NCI-H2196 treated with DMSO at 0.1 percent for 48 hours (cell line): Measurements from ENCODE around the gene ZSWIM9.

Source experiments
- DNase-seq: peaks from one replicate; lab custom pipeline; 2025; ENCODE audit not compliant: unreplicated experiment; lab: John Stamatoyannopoulos, UW

ZSWIM9 gene

DNA sequence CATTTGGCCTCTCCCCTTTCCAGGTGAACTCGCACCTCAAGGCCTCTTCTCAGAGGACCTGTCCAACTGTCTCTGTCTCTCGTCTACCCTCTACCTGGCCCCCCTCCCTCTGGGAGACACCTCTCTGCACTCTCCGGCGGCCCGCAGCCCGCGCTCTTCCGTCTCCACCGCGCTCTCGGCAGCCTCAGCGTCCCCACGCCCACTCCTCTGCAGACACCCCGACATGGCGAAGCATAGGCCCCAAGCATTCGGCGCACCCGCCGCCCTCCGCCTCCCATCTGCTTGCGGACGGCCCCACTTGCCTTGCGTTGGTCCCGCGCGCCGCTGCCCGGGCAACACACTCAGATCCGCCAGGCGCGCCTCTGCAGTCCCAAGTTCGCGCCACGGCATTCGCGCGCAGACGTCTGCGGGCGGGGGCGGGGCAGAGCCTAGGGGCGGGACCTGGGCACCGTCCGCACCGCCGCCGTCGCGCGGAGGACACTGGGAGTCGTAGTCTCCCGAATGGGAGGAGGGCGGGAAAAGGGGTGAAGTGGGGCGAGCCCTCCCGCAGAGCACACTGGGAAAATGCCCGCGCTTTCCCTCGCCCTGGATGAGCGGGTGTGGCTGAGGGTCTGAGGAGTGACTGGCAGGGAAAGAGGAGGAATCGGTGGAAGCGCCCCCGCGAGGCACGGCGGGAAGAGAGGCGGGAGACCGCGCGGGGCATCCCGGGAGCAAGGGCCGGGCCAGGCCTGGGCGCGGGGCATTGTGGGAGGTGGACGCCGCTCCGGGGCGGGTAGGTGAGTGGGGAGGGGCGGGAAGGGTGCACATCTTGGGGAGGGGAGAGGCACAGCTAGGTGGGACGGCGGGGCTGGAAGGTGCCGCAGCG is at the start of gene ZSWIM9, which contains the start of gene LIG1:
Gene ZSWIM9 (plus strand): TSS at position 742 of the 865 bp plus-strand sequence. CDS start 1,123 bp downstream, outside the sequence.
Gene LIG1 (minus strand): TSS at position 406 of the 865 bp plus-strand sequence. CDS start 4,778 bp downstream, outside the sequence.
- DNase-seq = peak; percentile 95

DNA sequence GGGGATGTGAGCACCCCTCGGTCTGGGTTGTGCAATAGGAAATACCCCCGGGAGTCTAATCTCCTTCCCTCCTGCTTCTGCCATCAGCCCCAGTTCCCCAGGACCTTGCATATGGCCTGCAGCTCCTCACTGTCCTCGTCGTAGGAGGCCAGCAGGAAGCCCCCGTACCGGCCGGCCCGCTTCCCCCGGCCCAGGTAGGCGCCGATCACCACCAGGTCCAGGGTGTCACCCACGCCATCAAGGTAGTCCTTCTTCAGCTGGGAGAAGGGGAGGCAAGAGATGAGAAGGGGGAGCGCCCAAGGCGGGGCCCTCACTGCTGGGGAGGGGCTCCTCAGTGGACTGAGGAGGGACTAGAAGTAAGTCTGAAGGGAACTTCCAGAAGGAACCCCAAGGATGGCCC is 49.4 kb upstream of the ZSWIM9 start:
- no peak for DNase-seq

DNA sequence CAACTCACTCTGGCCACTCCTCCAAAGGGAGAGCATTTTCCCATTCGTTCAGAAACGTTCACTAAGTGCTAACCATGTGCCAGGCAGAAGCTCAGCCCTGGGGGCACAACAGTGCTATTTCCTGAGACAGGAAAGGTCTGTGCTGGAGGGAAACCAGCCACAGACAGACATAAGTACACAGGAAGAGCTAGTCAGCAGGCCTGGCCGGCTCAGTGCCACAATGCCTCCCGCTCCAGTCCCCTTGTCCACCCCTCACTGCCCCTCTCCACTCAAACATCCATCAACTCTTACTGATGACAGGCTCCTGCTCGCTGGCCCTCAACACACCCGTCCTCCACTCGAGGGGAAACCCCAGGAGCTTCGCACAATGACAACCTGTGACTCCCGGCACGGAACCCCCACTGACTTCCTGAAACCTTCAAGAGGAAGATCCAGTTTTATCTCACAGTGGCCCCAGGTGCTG is 48.5 kb upstream of the ZSWIM9 start:
- no peak for DNase-seq

DNA sequence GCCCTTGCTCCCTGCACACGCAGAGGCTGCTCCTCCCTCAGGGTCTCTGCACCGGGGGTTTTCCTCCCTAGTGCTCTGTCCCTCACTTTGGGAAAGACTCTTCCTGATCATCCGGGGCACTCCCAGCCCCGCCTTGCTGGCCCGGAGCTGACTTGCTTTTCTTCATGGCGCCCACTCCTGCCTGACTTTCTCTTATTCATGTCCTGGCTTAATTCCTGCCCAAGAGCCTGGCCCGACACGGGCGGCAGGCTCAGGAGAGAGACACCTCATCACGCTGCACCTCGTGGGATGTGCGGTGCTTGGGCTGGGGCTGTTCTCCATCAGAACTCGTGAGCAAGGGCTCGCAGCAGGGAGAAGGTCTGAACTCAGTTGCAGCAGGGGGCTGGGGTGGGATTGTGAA is 48.1 kb upstream of the ZSWIM9 start:
- no peak for DNase-seq

DNA sequence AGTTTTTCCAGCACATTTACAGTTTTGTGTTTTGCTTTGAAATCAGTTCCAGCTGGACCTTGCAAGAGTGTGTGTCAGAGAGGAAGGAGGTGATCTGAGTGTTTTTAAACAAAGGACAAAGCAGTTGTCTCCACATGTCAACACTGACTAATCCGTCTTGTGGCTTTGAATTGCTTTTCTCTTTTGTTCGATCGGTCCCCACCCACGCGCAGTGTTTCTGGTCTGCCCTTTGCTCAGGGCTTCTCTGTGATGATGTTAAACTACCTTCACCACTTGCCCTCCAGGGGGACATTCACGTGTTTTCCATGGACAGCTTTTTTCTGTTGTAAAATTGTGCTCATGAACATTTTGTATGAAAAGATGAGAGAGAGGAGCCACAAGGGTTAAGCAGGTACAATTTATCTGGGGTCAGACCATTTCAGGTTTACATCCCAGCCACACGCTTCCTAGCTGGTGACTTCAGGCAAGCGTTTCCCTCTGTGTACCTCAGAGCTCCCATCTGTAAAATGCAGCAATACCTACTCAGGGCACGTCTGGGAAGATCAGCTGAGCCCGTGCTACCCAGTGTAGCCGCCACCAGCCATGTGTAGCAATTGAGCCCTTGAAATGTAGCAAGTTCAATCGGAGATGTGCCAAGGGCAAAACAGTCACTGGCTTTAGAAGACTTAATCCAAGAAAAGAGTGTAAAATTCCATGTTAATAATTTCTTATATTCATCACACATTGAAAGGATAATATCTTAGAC is 46.4 kb upstream of the ZSWIM9 start:
- no peak for DNase-seq

DNA sequence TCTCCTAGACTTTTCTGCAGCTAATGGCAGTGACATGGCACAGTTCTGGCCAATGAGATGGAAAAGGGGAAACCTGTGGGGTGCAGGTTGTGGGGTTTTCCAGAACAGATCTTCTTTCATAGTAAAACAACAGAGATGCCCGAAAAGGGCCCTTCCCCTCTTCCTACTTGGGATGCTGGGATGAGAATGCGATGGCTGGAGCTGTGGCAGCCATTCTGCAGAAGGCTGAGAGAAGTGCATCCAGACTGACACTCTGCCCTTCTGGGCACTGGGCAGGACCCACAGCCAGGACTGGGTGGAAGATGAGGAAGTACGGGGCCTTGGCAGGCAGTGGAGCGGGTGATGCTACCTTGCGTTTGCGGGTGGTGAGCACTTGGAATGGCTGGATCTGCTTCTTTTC is 42.9 kb upstream of the ZSWIM9 start:
- DNase-seq = no peak

DNA sequence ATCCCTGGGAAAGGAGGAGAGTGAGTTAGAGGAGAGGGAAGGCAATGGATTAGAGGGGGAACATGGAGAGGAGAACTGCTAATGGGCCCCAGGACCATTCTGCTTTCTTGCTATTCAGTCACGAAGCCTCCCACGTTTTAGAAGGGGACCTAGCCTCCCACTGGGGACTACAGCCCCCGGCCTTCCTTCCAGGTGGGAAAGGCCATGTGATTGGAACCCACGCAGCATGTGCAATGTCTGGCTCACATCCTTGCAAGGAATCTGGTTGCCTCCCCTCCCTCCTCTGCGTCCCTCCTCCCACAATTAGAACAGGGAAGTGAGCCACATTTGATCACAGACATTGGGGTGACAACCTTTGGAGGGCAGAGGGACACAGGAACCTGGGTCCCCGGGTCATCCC is 37.4 kb upstream of the ZSWIM9 start:
- DNase-seq = no peak

DNA sequence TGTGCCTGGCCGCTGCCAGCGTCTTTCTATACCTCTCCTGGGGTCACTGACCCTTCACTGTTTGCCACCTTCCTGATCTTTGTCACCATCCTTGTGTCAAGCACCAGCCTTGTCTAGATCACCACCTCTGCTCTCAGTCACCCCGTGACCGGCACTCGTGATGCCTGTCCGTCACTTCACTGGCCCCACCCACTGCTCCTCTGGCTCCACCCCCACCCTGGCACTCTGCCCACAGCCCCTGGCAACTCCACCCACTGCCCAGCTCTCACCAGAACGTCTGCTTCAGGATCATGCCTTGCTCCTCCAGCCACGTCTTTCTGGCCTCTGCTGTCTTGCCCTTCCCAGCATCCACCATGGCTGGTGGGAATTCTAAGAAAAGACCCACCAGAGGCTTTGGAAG is 35.1 kb upstream of the ZSWIM9 start:
- no peak for DNase-seq

DNA sequence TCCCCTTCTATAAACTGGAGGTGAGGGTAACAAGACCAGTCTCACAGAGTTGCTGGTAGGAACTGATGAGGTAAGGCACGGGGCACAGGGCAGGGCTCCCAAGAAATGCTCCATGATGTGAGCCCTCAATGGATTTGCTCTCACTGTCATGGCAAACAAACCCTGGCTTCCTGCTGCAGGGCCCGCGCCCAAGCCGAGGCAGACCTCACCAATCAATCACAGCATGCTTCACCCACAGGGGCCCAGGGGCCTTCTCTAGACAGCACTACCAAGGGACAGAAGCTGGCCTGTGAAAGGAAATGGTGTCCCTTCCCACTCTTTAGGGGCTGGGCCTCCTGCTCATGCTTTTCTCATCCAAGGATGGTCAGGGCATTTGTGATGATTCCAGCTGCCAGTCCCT is 33.9 kb upstream of the ZSWIM9 start:
- DNase-seq = no peak

DNA sequence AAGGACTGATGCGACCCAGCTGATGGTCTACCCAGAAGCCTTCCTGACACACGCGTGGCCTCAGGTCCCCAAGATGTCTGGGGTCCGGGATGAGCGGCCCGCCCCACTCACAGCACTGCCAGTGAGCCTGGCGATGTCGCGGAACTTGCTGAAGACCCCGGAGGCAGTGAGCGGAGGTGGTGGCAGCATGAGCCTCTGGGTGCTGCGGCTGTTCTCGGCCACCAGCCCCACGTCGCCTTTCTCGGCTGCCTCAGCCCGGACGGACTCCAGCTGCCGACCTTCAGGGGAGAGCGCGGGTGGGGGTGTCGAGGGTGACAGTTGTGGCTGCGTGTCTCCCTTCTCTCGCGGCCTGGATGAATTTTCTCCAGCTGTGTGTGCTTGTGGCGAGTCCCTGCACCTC is 33.1 kb upstream of the ZSWIM9 start:
- no peak for DNase-seq

DNA sequence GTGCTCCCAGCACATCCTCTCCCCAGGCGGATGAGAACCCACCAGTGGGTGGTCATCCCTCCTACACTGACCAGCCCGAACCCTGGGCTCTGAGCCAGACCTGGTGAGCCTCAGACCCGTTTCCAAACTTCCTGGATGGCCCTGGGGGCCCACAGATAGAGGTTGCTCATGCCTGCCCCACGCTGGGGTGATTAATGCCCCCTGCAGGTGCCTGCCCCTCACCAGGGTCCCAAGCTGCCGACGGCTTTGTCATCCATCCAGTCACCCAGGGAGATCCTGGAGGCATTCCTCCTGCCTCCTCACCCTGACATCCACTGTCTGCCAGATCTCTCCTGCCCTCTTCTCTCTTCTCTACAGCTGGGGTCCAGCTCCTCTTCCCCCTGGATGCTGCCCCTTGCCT is 31.4 kb upstream of the ZSWIM9 start:
- DNase-seq = no peak

DNA sequence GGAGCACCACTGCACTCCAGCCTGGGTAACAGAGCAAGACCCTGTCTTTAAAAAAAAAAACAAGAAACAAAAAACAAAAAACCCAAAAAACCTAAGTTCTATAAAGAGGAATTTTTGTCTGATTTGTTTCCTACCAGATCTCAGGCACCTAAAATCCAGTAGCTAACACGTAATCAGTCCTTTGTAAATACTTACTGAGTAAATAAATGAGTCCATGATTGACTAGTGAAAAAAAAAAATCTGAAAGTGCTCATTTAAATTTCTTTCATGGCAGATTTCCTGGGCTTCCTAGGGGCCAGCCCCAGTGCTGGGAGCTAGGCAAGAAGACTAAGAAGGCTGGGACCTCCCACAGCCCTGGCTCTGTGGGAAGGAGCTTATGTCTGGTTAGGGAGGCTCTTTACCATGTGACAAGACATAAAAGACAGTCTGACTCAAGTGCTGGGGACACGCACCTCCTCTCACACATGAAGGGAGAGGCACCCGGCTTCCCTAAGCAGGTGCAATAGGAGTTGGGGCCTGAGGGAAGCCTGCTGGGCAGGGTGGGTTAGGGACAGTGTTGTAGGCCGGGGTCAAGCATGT is 22.8 kb upstream of the ZSWIM9 start:
- DNase-seq = no peak

DNA sequence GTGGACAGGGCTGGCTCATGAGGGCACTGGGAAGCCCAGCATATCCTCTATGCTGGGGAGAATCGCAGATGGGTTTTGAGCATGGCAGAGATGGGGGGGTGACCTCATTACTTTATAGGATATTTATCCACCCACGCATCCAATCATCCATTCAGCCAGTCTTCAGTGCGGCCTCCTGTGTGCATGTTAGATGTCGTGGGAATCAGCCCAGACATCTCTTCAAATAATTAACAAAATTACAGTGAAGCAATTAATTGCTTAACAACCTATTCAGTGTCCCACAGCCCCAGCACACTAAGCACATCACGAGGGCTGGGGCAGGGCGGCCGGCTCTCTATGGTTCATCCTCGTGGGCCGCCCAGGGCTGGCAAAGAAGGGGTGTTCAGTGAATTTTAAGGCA is 21.9 kb upstream of the ZSWIM9 start:
- no peak for DNase-seq

DNA sequence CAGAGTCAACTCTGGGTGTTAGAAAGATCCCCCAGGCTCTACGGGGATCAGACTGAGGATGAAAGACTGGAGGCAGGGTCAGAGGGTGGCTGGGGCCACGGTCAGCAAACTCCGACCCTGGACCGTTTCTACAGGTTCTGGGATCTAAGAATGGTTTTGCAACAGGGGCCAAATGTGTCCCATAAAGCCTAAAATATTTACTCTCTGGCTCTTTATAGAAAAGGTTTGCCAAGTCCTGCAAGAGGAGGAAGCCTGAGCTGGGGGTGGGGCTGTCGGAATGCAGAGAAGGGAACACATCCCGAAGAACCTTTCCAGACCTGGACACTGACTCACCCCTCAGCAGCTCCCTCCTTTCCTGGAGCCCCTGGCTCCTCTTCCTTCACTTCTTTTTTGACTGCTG is 21.1 kb upstream of the ZSWIM9 start:
- no peak for DNase-seq

DNA sequence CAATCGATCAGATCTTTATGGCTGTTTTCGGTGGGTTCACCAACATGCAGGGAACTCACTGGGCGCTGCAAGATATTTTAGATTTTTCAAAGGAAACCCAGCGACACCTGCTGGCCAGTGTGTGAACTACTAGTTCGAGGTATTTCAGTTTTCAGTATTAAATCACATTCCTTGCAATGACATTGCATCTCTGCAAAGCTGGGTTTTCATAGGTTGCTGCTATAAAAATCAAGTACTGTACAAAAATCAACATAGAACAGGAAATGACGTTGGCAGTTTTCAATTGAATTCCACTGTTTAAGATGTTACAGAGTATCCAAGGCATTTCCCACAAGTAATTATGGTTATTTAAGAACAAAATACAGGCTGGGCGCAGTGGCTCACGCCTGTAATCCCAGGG is 17.9 kb upstream of the ZSWIM9 start:
- DNase-seq = peak; percentile 24

DNA sequence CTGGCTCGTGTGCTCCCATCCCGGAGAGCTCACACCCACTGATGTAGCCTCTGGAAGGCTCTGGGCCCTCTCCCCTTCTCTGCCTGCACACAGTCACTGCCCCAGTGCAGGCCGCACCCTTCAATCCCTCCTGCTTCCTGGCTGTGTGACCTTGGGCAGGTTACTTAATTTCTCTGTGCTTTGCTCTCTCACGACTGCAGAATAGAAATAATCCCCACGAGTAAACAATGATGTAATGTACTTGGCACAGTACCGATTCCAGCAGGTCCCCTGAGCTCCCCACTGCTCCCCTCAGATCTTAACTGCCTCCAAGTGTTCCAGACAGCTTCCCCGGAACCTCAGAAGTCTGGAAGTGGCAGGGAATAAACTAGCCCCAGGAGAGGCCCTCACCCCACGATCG is 16.5 kb upstream of the ZSWIM9 start:
- DNase-seq = no peak

DNA sequence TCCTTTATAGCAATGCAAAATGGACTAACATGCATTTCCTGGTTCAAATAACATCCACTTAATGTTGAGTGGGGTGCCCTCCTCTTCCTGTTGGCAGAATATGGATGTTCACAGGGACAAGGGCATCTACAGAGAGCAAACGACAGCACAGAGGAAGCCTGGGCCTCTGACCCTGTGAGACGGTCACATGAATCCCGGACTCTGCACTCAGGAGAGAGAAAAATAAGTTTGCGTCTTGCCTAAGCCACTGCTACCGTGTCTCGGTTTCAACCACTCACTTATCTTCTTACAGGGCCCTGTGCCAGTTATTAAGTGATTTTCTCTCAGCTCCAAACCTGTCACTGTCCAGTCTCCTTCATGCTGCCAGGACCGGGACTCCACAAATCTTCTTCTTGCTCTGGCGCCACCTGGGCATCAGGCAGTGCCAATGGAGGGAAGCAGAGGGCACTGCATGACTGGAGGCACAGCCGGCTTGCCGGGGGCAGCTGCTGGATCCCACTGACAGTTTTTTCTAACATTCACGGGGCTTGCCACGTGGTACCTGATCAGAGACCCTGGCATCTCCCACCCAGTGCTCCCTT is 12.2 kb upstream of the ZSWIM9 start:
- DNase-seq = no peak

DNA sequence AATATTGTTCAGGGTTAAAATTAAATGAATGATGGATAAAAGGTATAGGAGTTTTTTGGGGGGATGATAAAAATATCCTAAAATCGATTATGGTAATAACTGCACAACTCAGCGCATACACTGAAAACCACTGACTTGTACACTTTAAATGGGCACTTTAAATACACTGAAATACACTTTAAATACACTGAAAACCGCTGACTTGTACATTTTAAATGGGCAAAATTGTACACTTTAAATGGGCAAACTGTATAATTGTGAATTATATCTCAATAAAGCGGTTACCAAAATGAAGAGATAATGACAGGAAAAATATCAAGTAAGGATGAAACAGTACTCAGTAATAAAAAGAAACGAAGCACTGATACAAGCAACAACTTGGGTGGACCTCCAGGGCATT is 1.8 kb upstream of the ZSWIM9 start:
- no peak for DNase-seq

DNA sequence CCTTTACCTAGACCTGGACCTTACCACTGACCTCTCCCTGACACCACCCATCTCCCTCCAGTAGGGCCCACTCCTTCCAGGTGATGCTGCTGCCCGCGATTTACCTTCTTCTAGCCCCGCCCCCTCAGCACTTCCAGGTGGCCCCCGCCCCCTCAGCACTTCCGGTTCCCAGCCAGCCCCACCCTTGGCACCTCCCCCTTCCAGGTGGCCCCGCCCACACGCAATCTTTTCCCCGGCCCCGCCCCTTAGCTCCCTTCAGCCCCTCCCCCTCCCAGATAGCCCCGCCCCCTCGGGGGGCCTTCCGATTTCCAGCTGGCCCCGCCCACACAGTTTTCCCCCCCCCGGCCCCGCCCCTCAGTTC is 922 bp upstream of the ZSWIM9 start:
- DNase-seq = peak; percentile 79

DNA sequence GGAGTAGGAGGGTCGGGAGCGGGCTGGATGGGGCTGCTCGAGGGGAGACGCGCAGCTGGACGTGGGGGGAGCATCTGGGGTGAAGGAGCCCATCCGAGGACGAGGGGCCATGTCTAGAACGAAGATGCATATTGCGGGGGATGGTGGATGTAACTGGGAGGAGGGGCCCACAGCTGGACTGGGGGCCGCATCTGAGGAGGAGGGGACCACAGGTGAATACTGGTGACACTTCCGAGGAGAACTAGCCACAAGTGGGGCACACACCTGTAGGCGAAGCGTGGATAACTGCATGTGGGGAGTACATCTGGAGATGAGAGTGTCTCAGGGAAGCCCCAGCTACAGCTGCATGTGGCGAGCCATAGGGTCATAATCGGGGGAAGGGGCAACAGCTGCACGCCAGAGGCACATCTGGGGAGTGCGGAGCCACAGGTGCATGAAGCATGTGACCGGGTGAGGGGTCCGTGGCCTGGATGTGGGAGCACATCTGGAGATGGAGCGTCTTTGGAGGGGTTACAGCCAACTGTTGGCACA is 402 bp downstream of the ZSWIM9 start:
- no peak for DNase-seq

DNA sequence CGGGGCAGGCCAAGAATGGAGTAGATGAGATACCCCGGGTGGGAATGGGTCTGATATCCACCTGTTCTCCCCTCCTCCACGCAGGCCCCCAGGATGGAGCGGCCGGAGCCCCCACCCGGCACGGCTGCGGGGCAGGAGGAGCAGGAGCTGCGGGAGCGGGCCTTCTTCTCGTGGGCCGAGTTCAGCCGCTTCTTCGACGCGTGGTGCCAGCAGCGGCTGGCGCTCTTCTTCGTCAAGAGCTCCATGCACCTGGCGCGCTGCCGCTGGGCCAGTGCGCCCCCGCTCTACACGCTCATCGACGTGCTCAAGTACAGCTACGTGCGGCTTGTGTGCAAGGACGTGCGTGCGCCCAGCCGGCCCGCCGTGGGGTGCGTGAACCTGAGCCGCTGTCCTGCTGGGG is 1.2 kb downstream of the ZSWIM9 start:
- no peak for DNase-seq
